B cell (primary cell): ENCODE measurements around the gene AGBL4. TPM values are rescaled to one million over a fixed set of nuclear protein-coding genes. Genes with fewer than 3 reads are reported as not detected.

Experiments used
- ATAC-seq: fragments of 200-7000 bp; cut with Tn5 transposase; one replicate; pipeline ENCODE4 v1.10.0; 2021; ENCODE audit warnings: low read depth, mild to moderate bottlenecking, moderate number of reproducible peaks, moderate library complexity
- CTCF ChIA-PET: fragments of 350-600 bp; sonication (Branson Sonifier 250); formaldehyde crosslinking; loops from one replicate; lab custom pipeline; 2021; ENCODE audit warnings: antibody characterized with exemption, inconsistent platforms; lab: Charles Lee
- POLR2A ChIA-PET: fragments of 350-600 bp; sonication (Branson Sonifier 250); formaldehyde crosslinking; loops from one replicate; lab custom pipeline; 2021; ENCODE audit warnings: antibody characterized with exemption; lab: Charles Lee
- DNase-seq: peaks from one replicate; pipeline ENCODE4 v3.0.0; 2013
- H2AFZ ChIP-seq: 2 replicates; pipeline ENCODE4 v1.6.1; 2012; ENCODE audit warnings: mild to moderate bottlenecking, low read depth, low read length; ENCODE audit not compliant: insufficient read depth, poor library complexity, severe bottlenecking
- H3K27ac ChIP-seq, 2 donors: 1 replicate in 1 of 2; 2 replicates in 1 of 2; pipeline ENCODE4 v1.5.1; 2012 to 2013; ENCODE audit warnings: low read length in 2 of 2, mild to moderate bottlenecking in 2 of 2, moderate library complexity in 1 of 2
- H3K27me3 ChIP-seq, 4 experiments: fragments of 200-600 bp in 1 of 4; sonication (generic) in 1 of 4; replicated peaks in 1 of 4; 1 replicate in 2 of 4; 2 replicates in 2 of 4; pipeline versions ENCODE4 v1.6.1 to v1.7.0; 2013 to 2016; ENCODE audit warnings: low read length in 3 of 4, mild to moderate bottlenecking in 2 of 4, mixed read lengths in 1 of 4, moderate library complexity in 1 of 4; ENCODE audit not compliant: insufficient read depth in 4 of 4, control insufficient read depth in 3 of 4; ENCODE audit errors: control extremely low read depth in 1 of 4
- H3K36me3 ChIP-seq, 2 experiments: replicated peaks in 1 of 2; 1 replicate in 1 of 2; 2 replicates in 1 of 2; pipeline versions ENCODE4 v1.6.1 to v1.7.1; 2013; ENCODE audit warnings: low read length in 1 of 2; ENCODE audit not compliant: insufficient read depth in 2 of 2, control insufficient read depth in 1 of 2; ENCODE audit errors: control extremely low read depth in 1 of 2, extremely low read depth in 1 of 2
- H3K4me1 ChIP-seq, 2 donors: fragments of 200-600 bp in 1 of 2; sonication (generic) in 1 of 2; 1 replicate in 1 of 2; 2 replicates in 1 of 2; pipeline versions ENCODE4 v1.5.1 to v1.6.1; 2013 to 2017; ENCODE audit warnings: low read length in 2 of 2; ENCODE audit not compliant: control insufficient read depth in 2 of 2, insufficient read depth in 2 of 2
- H3K4me2 ChIP-seq: replicated peaks from 2 replicates; pipeline ENCODE3; 2012; ENCODE audit warnings: mild to moderate bottlenecking, low read depth, low read length; ENCODE audit not compliant: poor library complexity, severe bottlenecking
- H3K4me3 ChIP-seq, 5 experiments: fragments of 200-600 bp in 1 of 5; sonication (generic) in 1 of 5; 1 replicate in 3 of 5; 2 replicates in 2 of 5; pipeline versions ENCODE4 v1.5.1 to v1.7.0; 2011 to 2016; ENCODE audit warnings: low read length in 4 of 5, mild to moderate bottlenecking in 4 of 5, low read depth in 2 of 5, control low read depth in 1 of 5, moderate library complexity in 1 of 5; ENCODE audit not compliant: insufficient read depth in 1 of 5; ENCODE audit errors: control extremely low read depth in 1 of 5, extremely low read depth in 1 of 5
- H3K79me2 ChIP-seq: fragments of 200-600 bp; sonication (generic); one replicate; pipeline ENCODE4 v1.6.0; 2016; ENCODE audit warnings: low read length; ENCODE audit not compliant: control insufficient read depth, insufficient read depth
- H3K9ac ChIP-seq: fragments of 200-600 bp; sonication (generic); 2 replicates; pipeline ENCODE4 v1.6.1; 2017; ENCODE audit warnings: mild to moderate bottlenecking, low read length, moderate library complexity
- H3K9me3 ChIP-seq, 3 donors: one replicate each; pipeline versions ENCODE4 v1.6.1 to v1.7.1; 2013; ENCODE audit warnings: low read length in 2 of 3; ENCODE audit not compliant: control insufficient read depth in 2 of 3, insufficient read depth in 1 of 3; ENCODE audit errors: control extremely low read depth in 1 of 3
- H4K20me1 ChIP-seq: 2 replicates; pipeline ENCODE4 v1.6.0; 2012; ENCODE audit warnings: mild to moderate bottlenecking, low read length; ENCODE audit not compliant: insufficient read depth, control insufficient read depth, poor library complexity, severe bottlenecking
- H3K27ac Mint-ChIP-seq: one replicate; pipeline ENCODE4 v1.8.0; 2021; ENCODE audit warnings: mixed read lengths
- H3K27me3 Mint-ChIP-seq: one replicate; pipeline ENCODE4 v1.8.0; 2021; ENCODE audit warnings: mixed read lengths
- H3K4me1 Mint-ChIP-seq: one replicate; pipeline ENCODE4 v1.8.0; 2021; ENCODE audit warnings: mixed read lengths
- H3K4me3 Mint-ChIP-seq: one replicate; pipeline ENCODE4 v1.8.0; 2021; ENCODE audit warnings: mixed read lengths
- H3K9me3 Mint-ChIP-seq: one replicate; pipeline ENCODE4 v1.8.0; 2022; ENCODE audit warnings: mixed read lengths; ENCODE audit not compliant: insufficient read depth
- EZH2 ChIP-seq: IDR thresholded peaks from 2 replicates; pipeline ENCODE4 v1.6.1; 2012; ENCODE audit warnings: borderline replicate concordance, low read depth, mild to moderate bottlenecking, moderate library complexity, low read length; ENCODE audit not compliant: insufficient read depth, poor library complexity, severe bottlenecking
- WGBS: methylation state at CpG from one replicate; pipeline ENCODE4 v1.1.5; 2013; ENCODE audit warnings: missing lambda C conversion rate; ENCODE audit not compliant: insufficient coverage; 5-methylcytosine and 5-hydroxymethylcytosine counted together
- intact Hi-C: fragments of 100-400 bp; cut with micrococcal nuclease; formaldehyde crosslinking; loops from one replicate; pipeline ENCODE4 v1.10.0; 2022
- polyA plus RNA-seq: library from polyadenylated mRNA; depleted of rRNA; stranded (reverse); fragments of >200 nt; gene quantifications from 2 replicates; pipeline ENCODE4 v1.2.3, GENCODE V29; 2012
- total RNA-seq, 2 donors: library from RNA; stranded (reverse); fragments of 120-200 nt in 1 of 2; gene quantifications; 1 replicate in 1 of 2; 2 replicates in 1 of 2; pipeline versions ENCODE4 v1.2.3 to v1.2.4, GENCODE V29; 2013 to 2022
- TF ChIP-seq, protein P1 (sequence below): fragments of 200-600 bp; IDR thresholded peaks from one replicate; pipeline ENCODE4 v1.8.0; 2022; ENCODE audit warnings: antibody characterized with exemption, mild to moderate bottlenecking

Gene AGBL4
- total and polyA plus RNA-seq, 2 donors (not counting 1 experiment from before 2014, with no cell fraction given): 0.07 to 0.12 TPM

DNA sequence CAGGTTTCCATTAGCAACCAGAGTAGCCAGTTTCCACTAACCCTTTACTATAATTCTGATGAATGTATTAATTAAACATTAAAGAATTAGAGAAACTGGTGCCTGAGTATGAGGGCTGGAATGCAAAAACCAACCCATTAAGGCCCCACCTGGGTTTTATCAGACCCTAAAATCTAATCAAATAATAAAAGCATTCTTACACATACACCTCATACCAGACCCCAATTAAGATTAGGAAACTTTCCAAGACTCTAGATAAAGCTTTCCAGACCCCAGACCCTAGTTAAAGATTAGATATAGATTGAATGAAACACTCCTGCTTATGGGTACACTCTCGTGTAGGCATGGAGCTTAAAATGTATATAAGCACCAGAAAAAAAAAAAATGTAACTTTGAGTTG is 665.7 kb downstream of the AGBL4 start:
- POLR2A ChIA-PET: no interaction called here
- TF ChIP-seq, protein P1, sequence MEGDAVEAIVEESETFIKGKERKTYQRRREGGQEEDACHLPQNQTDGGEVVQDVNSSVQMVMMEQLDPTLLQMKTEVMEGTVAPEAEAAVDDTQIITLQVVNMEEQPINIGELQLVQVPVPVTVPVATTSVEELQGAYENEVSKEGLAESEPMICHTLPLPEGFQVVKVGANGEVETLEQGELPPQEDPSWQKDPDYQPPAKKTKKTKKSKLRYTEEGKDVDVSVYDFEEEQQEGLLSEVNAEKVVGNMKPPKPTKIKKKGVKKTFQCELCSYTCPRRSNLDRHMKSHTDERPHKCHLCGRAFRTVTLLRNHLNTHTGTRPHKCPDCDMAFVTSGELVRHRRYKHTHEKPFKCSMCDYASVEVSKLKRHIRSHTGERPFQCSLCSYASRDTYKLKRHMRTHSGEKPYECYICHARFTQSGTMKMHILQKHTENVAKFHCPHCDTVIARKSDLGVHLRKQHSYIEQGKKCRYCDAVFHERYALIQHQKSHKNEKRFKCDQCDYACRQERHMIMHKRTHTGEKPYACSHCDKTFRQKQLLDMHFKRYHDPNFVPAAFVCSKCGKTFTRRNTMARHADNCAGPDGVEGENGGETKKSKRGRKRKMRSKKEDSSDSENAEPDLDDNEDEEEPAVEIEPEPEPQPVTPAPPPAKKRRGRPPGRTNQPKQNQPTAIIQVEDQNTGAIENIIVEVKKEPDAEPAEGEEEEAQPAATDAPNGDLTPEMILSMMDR: no peak
- no peak for TF ChIP-seq EZH2
- no CpG with 5 or more reads among the region's 1 CpG for WGBS
- H3K9ac ChIP-seq: no peak overlapping the region
- ATAC-seq (no peak), DNase-seq (no peak)
- H3K36me3 ChIP-seq: no peaks in the 10 kb centered on the region
- no peaks in the 10 kb centered on the region for H3K4me1 Mint-ChIP-seq
- CTCF ChIA-PET: no interaction called here
- intact Hi-C loops: no loop called here
- no peaks in the 10 kb centered on the region for H3K4me1 ChIP-seq
- no peaks in the 10 kb centered on the region for H4K20me1 ChIP-seq
- H3K9me3 Mint-ChIP-seq: no peaks in the 10 kb centered on the region
- no peaks in the 10 kb centered on the region for H3K79me2 ChIP-seq
- no peaks in the 10 kb centered on the region for H3K27me3 Mint-ChIP-seq
- H3K27ac Mint-ChIP-seq: no peak overlapping the region
- no peak overlapping the region for H3K4me3 Mint-ChIP-seq
- H3K4me2 ChIP-seq: no peak overlapping the region
- H3K4me3 ChIP-seq: no peak overlapping the region
- H2AFZ ChIP-seq: no peak overlapping the region
- no peaks in the 10 kb centered on the region for H3K27me3 ChIP-seq
- no peaks in the 10 kb centered on the region for H3K9me3 ChIP-seq
- H3K27ac ChIP-seq: no peak overlapping the region

DNA sequence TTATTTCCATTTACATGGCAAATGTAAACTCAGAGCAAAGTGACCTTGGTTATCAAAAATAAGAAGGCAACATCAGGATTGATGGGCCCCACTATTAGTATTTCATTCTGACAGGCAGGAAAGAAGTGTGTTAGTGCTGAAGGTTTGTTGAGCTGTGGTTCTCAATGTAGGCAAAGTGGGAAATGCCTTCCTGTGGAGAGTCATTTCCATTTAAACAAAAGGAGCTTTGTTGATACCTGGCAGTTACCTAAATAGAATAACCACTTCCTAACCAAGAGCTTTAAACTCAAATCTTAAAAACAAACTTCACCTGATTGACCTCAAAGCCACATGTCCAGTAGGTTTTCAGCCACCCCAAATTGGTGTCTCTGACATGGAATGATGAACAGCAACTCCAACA is 667.2 kb downstream of the AGBL4 start:
- no peaks in the 10 kb centered on the region for H3K9me3 Mint-ChIP-seq
- Histone ChIP-seq H3K9me3 (no peaks in the 10 kb centered on the region), H4K20me1 (no peaks in the 10 kb centered on the region), H3K27me3 (no peaks in the 10 kb centered on the region), H3K4me1 (no peaks in the 10 kb centered on the region), H2AFZ (no peak overlapping the region), H3K36me3 (no peaks in the 10 kb centered on the region), H3K79me2 (no peaks in the 10 kb centered on the region), H3K4me3 (no peak overlapping the region), H3K4me2 (no peak overlapping the region), H3K9ac (no peak overlapping the region), H3K27ac (no peak overlapping the region)
- H3K27ac Mint-ChIP-seq: no peak overlapping the region
- no peaks in the 10 kb centered on the region for H3K4me1 Mint-ChIP-seq
- ChIA-PET POLR2A (no interaction called here), CTCF (no interaction called here)
- no peak for DNase-seq
- intact Hi-C loops: no loop called here
- TF ChIP-seq, protein P1: no peak
- TF ChIP-seq EZH2: no peak
- no peaks in the 10 kb centered on the region for H3K27me3 Mint-ChIP-seq
- H3K4me3 Mint-ChIP-seq: no peak overlapping the region
- no peak for ATAC-seq
